Measurements from ENCODE around the gene C7orf57. TPM values are rescaled to one million over a fixed set of nuclear protein-coding genes. Genes with fewer than 3 reads are reported as not detected.
"Not testable (repeated sequence)": the region's sequence is repeated elsewhere in the genome, so short reads cannot be mapped to it uniquely, and the experiment has no call there.

The C7orf57 gene
- total RNA-seq, 4 donors from 2014 or later, result not detected

DNA sequence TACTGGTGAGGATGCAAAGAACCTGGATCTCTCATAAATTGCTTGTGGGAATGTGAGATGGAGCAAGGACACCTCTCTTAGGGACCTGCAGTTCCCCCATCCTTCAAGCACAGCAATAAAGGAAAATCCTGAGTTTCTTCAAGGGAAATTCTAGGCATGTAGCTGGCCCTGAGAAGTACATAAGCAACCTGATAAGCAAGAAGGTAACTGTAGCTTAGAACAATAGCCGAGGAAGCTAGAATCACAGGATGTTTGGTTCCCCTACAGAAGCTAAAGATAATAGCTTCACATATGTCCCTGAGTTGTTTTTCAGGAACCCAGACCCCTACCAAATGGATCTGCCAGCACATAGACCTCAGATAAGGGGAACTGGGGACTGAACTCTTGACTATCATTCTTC is 42.1 kb downstream of the C7orf57 start:
- no peaks in the 10 kb centered on the region for H3K4me1 ChIP-seq
- no peak for TF ChIP-seq POLR2AphosphoS5 (IDR thresholded peaks at IDR 0.05)
- no peak for TF ChIP-seq EP300 (IDR thresholded peaks at IDR 0.05)
- TF ChIP-seq, protein P1, sequence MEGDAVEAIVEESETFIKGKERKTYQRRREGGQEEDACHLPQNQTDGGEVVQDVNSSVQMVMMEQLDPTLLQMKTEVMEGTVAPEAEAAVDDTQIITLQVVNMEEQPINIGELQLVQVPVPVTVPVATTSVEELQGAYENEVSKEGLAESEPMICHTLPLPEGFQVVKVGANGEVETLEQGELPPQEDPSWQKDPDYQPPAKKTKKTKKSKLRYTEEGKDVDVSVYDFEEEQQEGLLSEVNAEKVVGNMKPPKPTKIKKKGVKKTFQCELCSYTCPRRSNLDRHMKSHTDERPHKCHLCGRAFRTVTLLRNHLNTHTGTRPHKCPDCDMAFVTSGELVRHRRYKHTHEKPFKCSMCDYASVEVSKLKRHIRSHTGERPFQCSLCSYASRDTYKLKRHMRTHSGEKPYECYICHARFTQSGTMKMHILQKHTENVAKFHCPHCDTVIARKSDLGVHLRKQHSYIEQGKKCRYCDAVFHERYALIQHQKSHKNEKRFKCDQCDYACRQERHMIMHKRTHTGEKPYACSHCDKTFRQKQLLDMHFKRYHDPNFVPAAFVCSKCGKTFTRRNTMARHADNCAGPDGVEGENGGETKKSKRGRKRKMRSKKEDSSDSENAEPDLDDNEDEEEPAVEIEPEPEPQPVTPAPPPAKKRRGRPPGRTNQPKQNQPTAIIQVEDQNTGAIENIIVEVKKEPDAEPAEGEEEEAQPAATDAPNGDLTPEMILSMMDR (IDR thresholded peaks at IDR 0.05), result no peak
- TF ChIP-seq POLR2A (IDR thresholded peaks at IDR 0.05; ENCODE audit: low read depth), result no peak
- H3K27ac ChIP-seq (replicated peaks in 1 of 4), result no peak overlapping the region
- intact Hi-C loops (cut with DNase I), result no loop called here
- no peaks in the 10 kb centered on the region for H3K36me3 ChIP-seq
- no peak overlapping the region for H3K4me3 ChIP-seq
- no peak for DNase-seq (ENCODE audit: extremely low spot score)
- 90% methylated on average over 1 of the region's 1 CpG for WGBS
- H3K9me3 ChIP-seq, result no peaks in the 10 kb centered on the region
- H3K27me3 ChIP-seq, result no peaks in the 10 kb centered on the region

DNA sequence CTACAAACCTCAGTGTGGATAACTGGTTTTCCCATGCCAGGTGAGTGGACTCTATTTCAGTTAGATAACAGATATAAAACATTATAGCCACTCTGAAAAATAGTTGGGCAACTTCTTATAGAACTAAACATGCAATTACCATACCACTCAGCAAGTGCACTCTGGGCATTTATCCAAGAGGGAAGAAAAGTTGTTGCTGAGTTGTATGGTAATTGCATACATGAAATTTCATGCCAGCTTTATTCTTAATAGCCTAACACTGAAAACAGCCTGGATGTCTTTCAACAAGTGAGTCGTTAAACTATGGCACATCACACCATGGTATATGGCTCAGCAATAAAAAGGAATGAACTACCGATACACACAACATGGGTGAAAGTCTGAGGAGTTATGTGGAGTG is 43.1 kb downstream of the C7orf57 start:
- no peak for TF ChIP-seq POLR2AphosphoS5 (IDR thresholded peaks at IDR 0.05)
- TF ChIP-seq, protein P1 (IDR thresholded peaks at IDR 0.05), result no peak
- no peak for TF ChIP-seq EP300 (IDR thresholded peaks at IDR 0.05)
- TF ChIP-seq POLR2A (IDR thresholded peaks at IDR 0.05; ENCODE audit: low read depth), result no peak
- no peaks in the 10 kb centered on the region for H3K27me3 ChIP-seq
- 88% methylated on average over 2 of the region's 2 CpGs for WGBS
- no peak overlapping the region for H3K4me3 ChIP-seq
- no peak overlapping the region for H3K27ac ChIP-seq (replicated peaks in 1 of 4)
- no peak for DNase-seq (ENCODE audit: extremely low spot score)
- peaks cover 0 to 2% (median 0%) of the 10 kb centered on the region in 4 donors for H3K4me1 ChIP-seq
- intact Hi-C loops (cut with DNase I), result no loop called here
- no peaks in the 10 kb centered on the region for H3K36me3 ChIP-seq
- no peaks in the 10 kb centered on the region for H3K9me3 ChIP-seq

DNA sequence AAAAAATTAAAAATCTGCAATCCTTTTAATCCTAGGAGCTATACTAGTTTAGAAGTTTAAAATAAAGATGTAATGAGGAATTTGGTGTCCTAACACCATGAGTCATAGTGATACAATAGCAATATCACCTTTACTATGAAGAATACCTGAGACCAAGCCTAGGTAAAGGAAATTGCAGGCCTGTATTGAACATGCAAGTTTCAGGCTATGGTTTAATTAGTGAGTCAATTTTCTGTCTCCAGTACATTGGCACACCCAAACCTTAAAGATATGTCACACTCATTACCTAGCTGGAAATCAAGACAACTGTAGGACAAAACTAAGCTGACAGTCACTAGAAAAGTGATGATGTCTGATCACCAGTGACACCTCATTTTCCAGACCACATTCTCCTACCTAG is 47.0 kb downstream of the C7orf57 start:
- DNase-seq (ENCODE audit: extremely low spot score); H3K27me3 ChIP-seq; H3K36me3 ChIP-seq; H3K27ac ChIP-seq (replicated peaks in 1 of 4); H3K4me3 ChIP-seq; intact Hi-C loops (cut with DNase I); H3K9me3 ChIP-seq: not testable (repeated sequence)
- peaks cover under 1 to 13% (median 7%) of the 10 kb centered on the region in 4 donors for H3K4me1 ChIP-seq

DNA sequence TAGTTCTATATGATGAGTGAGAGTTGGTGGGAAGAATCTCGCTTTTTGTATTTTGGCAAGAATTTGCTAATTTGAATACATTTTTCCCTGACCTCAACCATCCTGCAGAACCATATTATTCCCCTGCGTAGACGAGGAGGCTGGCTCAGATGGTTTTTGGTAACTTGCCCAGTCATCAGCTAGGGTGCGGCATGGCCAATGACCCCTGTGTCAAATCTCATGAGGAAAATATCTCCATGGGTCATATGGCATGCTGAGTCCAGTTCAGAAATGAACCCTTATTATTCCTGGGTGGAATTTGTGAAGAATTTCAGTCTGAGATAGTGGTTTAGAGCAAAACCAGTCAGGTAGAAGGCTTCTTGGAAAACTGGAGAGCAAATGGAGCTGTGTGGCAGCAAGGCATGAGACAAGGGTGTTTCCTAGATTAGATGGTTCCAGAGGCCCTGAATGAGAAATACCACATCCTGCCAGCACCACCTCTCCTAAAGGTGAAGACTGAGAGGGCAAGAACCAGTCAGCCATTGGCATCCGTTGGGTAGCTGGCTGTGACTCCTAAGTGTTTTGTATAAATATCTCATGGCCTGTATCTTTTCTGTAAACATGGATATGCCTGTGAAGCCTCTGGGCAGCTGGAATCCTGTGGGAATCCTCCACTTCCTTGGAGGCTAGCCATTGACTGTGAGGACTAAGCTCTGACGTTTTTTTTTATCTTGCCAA is 47.9 kb downstream of the C7orf57 start:
- Histone ChIP-seq H3K9me3 (no peaks in the 10 kb centered on the region), H3K27ac (replicated peaks in 1 of 4) (no peak overlapping the region), H3K36me3 (no peaks in the 10 kb centered on the region), H3K4me3 (no peak overlapping the region), H3K27me3 (no peaks in the 10 kb centered on the region), H3K4me1 (peaks cover 9 to 22% (median 13%) of the 10 kb centered on the region in 4 donors)
- no peak for TF ChIP-seq POLR2A (IDR thresholded peaks at IDR 0.05; ENCODE audit: low read depth)
- 80% methylated on average over 6 of the region's 6 CpGs for WGBS
- no peak for DNase-seq (ENCODE audit: extremely low spot score)
- intact Hi-C loops (cut with DNase I), result no loop called here

DNA sequence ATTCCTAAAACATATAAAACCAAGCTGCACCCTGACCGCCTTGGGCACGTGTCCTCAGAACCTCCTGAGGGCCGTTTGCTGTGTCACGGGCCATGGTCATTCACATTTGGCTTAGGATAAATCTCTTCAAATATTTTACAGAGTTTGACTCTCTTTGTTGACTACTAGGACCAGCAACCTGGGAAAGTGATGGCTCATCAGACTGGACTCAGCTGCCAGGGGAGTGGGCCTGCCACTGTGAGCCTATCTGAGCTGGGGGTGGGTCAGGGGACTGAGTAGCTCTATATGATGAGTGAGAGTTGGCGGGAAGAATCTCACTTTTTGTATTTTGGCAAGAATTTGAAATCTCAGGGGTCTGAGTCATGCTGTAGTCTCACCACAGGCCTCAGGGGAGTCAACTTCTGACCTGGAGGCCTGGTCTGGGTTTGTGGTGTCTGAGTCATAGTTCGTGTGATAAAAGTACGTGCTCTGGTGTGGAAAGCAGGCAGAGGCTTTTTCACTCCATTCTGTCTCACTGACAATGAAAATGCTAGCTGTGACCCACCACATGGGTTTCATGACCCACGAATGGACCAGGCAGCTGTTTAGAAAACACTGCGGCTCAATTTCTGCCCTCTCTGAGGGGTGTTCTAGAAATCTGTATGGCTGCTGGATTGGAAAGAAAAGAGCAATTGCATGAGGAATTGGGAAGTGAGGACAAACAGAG is 49.5 kb downstream of the C7orf57 start:
- intact Hi-C loops (cut with DNase I), result no loop called here
- Histone ChIP-seq H3K27ac (replicated peaks in 1 of 4) (peak overlapping the region in 3 of 4 donors; percentile 3 to 46 (median 44)), H3K4me3 (no peak overlapping the region), H3K36me3 (no peaks in the 10 kb centered on the region), H3K27me3 (no peaks in the 10 kb centered on the region), H3K9me3 (no peaks in the 10 kb centered on the region), H3K4me1 (peaks cover 11 to 32% (median 19%) of the 10 kb centered on the region in 4 donors)
- WGBS, result 71% methylated on average over 9 of the region's 9 CpGs
- no peak for DNase-seq (ENCODE audit: extremely low spot score)
- TF ChIP-seq, protein P1 (IDR thresholded peaks at IDR 0.05), result no peak
- TF ChIP-seq POLR2AphosphoS5 (IDR thresholded peaks at IDR 0.05) (peak; percentile 54 to 61), EP300 (IDR thresholded peaks at IDR 0.05) (no peak), POLR2A (IDR thresholded peaks at IDR 0.05; ENCODE audit: low read depth) (no peak)
